HG03354 (cell line): ENCODE results near the gene CCT6A.
"Not testable (repeated sequence)": the region's sequence is repeated elsewhere in the genome, so short reads cannot be mapped to it uniquely, and the experiment has no call there.

Experiments
- ATAC-seq: cut with Tn5 transposase; IDR thresholded peaks from one replicate; pipeline ENCODE4 v1.9.1; 2021; ENCODE audit warnings: mild to moderate bottlenecking; ENCODE audit not compliant: unreplicated experiment, poor library complexity, severe bottlenecking

CCT6A gene, protein sequence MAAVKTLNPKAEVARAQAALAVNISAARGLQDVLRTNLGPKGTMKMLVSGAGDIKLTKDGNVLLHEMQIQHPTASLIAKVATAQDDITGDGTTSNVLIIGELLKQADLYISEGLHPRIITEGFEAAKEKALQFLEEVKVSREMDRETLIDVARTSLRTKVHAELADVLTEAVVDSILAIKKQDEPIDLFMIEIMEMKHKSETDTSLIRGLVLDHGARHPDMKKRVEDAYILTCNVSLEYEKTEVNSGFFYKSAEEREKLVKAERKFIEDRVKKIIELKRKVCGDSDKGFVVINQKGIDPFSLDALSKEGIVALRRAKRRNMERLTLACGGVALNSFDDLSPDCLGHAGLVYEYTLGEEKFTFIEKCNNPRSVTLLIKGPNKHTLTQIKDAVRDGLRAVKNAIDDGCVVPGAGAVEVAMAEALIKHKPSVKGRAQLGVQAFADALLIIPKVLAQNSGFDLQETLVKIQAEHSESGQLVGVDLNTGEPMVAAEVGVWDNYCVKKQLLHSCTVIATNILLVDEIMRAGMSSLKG

DNA sequence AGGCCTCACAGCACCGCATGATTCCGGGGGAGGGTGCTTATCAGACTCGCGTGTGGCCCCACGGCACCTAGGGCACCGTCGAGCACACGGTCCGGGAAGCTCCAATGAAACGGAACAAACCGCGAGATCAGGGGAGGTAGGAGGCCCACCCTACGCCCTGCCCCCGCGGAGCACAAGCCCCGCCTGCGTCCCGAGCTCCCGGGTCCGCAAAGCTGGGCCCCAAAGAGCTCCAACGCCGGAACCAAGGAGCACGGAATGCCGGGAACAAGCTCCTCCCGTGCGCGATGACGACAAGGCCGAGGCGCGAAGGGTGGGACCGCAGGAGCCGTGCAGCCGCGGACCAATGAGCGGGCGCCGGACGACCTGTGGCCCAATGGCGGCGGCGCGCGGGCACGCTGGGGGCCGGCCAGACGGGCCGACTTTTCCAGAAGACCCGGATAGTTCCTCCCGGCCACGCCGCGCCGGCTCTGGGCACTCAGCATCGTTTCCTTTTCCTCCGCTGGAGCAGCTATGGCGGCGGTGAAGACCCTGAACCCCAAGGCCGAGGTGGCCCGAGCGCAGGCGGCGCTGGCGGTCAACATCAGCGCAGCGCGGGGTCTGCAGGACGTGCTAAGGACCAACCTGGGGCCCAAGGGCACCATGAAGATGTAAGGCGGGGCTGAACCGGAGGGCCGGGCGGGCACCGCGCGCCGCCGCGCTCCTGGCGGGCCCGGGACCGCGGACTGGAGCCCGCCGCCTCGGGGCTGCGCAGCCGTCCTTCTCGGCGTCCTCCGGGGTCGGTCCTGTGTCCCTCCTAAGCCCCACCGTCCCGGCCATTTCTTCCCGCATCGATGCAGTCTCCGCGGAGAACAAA is at the start of gene CCT6A, which contains the start of gene PSPH:
TSS of gene CCT6A (plus strand) at position 427 of the 853 bp plus-strand sequence. CDS start at position 511, 84 bp downstream.
TSS of gene PSPH (minus strand) at position 106 of the 853 bp plus-strand sequence. CDS start 30,232 bp downstream, outside the sequence.
- ATAC-seq = peak; percentile 96

DNA sequence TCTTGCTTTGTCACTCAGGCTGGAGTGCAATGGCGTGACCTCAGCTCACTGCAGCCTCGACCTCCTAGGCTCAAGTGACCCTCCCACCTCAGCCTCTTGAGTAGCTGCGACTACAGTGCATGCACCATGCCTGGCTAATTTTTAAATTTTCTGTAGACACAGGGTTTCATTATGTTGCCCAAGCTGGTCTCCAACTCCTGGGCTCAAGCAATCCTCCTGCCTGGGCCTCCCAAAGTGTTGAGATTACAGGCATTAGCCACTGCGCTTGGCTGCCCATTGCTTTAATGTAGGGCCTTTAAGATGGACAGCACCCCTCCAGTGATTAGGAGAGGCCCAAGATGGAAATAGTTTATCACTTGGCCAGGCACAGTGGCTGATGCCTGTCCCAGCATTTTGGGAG is 47.8 kb upstream of the CCT6A start:
- ATAC-seq = no peak

DNA sequence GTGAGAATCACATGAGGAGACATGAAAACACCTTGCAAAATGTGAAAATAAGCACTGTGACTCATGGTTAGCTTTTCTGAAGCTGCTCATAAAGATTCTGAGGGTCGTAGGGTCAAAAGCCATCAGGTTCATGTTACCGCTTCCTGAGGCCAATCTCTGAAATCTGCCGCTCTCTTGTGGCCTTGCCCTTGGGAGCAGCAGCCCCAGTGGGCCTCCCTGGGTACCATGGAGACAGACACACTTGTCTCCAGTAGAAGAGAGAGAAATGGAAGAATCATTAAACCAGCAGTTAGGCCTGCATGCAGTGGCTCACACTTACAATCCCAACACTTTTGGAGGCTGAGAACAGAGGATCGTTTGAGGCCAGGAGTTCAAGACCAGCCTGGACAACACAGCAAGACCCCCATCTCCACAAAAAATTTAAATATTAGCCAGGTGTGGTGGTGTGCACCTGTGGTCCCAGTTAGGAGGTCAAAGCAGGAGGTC is 44.4 kb upstream of the CCT6A start:
- ATAC-seq = no peak

DNA sequence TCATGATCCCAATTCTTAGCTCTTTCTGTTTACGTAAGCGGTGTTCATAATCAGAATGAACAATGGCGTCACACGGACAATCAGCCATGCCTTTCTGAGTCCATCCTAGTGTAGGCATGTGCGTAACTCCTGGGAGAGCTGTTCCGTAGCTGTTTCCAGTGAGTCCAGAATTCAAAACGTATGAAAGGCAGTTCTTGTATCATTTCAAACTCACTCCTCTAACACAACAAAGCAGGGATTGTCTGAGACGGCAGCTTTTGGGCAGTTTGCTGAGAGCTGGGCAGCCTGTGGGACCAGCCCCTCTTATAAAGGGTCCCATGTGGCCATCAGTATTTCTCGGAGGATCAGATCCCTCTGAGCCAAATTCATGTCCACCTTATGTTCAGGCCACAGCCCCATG is 43.7 kb upstream of the CCT6A start:
- ATAC-seq = no peak

DNA sequence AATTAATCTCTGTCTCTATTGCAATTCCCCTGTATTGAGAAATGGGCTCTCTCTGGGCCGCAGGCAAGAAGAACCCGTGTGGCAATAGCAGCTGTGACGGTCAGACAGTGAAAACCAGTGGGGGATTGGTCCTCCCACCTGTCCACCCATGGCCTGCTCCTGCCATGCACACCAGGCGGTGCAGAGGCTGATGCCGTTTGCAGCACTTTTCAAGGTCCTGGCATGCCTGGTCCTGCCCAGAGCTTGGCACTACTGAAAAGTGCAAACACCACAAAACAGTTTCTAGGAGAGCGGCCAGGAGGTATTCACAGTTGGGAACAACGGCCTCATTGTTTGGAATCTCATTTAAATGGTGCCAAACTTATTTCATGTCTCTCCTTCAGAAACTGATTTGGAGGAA is 41.9 kb upstream of the CCT6A start:
- ATAC-seq = no peak

DNA sequence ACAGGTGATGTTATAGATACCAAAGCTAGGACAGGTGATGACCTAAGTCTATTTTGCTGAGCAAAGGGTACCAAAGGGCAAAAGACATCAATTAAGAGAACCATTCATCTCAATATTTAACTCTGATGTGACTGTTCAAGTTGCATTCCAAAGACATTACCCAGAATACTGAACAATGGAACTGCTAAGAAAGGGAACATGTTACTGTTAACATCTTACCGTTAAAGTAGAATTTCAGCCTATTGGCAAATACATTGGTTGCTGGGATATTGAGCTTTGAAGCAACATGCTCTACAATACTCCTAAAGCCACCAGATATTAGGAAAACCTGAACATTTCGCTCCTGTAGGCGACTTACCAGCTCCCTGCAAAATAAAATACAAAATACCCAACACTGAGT is 34.5 kb upstream of the CCT6A start:
- ATAC-seq = not testable (repeated sequence)

DNA sequence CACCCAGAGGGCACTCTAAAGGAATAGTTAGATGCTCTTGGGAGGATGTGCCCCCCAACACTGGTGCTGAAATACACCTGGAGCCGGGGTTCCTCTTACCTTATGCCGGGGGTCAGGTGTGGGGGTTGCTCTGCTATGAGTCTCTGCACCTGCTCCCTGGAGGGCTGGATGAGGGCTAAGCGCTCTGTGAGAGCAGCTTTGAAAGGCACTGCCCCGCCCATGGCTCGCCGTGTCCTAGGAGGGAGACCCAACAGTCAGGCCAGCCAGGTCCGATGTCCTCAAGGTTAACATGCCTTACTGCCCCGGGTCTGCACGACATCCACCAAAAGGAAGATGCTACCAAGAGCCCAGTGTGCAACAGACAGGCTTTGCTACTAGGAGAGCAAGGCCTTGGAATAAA is 32.1 kb upstream of the CCT6A start:
- no peak for ATAC-seq

DNA sequence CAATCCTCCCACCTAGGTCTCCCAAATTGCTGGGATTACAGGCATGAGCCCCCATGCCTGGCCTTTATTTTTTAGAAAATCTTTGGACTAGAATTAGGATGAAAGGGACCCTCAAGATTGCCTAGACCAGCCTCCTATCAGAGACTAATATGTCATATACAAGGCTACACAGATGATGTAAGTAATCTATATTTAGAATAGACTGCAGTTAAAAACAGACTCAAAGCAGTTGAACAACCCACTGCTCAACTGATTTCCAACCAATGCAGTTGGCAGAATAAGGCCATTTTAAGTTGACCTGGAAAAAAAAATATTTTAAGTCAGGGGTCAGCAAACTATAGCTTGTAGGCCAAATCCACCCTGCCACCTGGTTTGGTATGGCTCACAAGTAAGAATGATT is 28.1 kb upstream of the CCT6A start:
- no peak for ATAC-seq

DNA sequence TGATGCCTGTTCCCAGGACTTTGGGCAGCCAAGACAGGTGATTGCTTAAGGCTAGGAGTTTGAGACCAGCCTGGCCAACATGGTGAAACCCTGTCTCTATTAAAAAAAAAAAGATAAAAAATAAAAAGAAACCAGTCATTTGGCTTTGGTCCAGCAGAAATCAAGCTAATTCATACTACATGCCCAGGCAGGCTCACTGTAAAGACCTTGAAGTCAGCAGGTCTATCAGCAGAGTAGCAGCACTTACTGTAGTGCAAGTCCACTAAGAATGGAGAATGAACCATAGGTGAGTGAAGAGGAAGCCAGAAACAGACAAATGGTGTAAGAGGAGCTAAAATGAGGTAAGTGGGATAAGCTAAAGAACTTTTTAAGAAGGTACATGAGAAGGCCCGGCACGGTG is 25.0 kb upstream of the CCT6A start:
- no peak for ATAC-seq

DNA sequence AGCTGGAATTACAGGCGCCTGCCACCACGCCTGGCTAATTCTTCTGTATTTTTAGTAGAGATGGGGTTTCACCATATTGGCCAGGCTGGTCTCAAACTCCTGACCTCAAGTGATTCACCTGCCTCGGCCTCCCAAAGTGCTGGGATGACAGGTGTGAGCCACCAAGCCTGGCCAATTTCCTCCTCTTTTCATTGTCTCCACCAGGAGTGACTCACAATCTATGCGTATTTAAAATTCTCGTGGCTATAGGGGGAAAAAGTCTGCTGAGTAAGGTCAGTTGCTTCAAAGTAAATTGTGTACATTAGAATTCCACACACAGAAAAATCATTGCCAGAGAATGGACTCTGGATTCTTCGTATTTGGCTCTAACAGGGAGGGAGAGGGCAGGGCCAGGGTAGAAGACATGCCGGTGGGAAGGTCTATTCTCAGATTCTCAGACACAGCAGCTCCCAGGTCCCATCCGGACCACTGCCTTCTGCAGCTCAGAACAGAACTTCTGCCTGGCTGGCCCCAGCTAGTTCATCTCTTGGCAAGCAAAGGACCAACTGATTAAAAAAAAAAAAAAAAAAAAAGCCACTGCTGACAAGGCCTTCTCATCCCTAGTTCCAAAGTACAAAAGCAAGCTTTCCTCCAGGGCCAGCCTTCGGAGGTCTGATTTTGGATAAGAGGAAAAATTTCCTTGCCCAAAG is 22.5 kb upstream of the CCT6A start:
- no peak for ATAC-seq

DNA sequence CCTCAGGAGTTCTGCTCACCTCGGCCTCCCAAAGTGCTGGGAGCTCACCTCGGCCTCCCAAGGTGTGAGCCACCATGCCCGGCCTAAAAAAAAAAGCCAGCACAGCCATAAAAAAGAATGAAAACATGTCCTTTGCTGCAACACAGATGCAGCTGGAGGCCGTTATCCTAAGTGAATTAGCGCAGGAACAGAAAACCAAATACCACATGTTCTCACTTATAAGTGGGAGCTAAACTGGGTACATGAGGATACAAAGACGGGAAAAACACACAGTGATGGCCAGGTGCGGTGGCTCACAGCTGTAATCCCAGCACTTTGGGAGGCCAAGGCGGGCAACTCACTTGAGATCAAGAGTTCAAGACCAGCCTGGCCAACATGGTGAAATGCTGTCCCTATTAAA is 21.2 kb upstream of the CCT6A start:
- ATAC-seq = no peak

DNA sequence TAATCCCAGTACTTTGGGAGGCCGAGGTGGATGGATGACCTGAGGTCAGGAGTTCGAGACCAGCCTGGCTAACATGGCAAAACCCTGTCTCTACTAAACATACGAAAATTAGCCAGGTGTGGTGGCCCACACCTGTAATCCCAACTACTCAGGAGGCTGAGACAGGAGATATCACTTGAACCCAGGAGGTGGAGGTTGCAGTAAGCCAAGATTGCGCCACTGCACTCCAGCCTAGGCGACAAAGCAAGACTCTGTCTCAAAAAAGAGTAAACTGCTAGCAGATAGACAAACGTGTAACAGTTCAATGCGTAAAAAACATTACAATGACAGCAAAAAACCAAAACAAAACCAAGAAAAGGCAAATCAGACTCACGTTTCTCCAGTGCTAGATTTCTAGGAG is 20.0 kb upstream of the CCT6A start:
- not testable (repeated sequence) for ATAC-seq

DNA sequence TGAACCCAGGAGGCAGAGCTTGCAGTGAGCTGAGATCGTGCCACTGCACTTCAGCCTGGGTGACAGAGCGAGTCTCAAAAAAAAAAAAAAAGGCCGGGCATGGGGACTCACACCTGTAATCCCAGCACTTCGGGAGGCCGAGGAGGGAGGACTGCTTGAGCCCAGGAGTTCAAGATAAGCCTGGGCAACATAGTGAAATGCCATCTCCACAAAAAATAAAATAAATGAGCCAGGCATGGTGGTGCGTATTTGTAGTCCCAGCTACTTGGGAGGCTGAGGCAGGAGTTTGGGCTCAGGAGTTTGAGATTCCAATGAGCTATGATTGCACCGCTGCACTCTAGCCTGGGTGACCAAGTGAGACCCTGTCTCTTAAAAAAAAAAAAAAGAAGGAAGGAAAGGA is 19.0 kb upstream of the CCT6A start:
- not testable (repeated sequence) for ATAC-seq

DNA sequence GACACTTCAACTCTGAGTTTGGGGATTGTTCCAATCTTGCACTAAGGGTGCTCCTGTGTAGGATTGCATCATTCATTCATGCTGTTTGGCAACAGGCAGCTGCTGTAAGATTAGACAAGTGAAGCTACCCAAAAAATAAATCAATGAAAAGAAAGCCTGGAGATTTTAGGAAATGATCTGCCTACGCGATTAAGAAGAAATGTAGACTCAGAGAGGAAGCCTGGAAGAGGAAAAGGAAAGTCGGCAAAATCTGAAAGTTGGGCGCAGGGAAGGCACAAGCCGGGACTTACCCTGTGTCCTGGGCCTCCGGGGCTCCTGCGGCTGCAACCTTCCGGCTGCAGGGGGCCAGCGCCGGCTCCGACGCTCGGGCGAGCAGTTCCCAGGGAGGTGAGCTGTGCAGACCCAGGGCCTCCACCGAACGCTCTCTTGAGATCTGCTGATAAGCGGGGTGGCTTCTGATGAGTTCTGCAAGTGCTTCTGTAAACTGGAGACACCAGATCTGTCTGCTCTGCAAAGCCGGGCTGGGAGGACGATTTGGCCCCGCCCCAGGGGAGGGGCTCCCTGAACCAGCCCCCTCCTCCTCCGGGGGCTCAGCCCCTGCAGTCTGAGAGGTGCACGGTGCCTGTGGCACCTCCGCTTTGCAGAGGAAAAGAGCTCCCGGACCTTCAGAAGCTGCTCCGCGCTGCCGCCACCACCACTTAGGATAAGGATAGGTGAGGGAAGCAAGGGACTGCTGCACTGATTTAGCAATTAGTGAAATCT is 17.7 kb upstream of the CCT6A start:
- peak; percentile 98 for ATAC-seq

DNA sequence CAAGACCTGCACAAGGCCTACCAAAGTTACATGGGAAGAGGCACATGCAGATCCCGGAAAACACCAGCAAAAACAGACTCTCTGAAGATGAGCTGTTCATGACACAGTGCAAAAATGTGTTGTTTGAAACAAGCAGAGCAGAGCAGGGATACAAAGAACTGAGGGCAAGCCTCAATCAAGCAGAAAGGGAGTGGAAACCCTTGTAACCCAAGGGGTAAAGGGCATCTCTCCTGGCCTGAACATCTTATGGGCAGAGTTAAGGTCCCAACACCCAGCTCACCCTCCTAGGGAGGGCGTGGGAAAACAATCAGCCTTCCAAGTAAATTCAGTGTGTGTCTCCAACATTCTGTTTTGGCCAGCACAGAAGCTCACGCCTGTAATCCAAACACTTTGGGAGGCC is 10.8 kb upstream of the CCT6A start:
- ATAC-seq = no peak

DNA sequence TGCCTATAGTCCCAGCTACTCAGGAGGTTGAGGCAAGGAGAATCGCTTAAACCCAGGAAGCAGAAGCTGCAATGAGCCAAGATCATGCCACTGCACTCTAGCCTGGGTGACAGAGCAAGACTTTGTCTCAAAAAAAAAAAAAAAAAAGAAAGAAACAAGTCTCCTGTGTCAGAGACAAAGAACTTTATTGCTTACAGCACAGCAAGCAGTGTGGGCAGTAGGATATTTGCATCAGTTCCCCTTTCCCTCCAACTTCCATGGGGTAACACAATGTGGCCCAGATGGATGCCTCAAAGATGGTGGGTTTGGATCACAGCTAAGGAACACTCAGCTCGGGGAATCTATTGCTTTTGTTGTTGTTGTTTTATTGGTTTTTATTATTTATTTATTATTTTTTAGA is 5.8 kb upstream of the CCT6A start:
- not testable (repeated sequence) for ATAC-seq

DNA sequence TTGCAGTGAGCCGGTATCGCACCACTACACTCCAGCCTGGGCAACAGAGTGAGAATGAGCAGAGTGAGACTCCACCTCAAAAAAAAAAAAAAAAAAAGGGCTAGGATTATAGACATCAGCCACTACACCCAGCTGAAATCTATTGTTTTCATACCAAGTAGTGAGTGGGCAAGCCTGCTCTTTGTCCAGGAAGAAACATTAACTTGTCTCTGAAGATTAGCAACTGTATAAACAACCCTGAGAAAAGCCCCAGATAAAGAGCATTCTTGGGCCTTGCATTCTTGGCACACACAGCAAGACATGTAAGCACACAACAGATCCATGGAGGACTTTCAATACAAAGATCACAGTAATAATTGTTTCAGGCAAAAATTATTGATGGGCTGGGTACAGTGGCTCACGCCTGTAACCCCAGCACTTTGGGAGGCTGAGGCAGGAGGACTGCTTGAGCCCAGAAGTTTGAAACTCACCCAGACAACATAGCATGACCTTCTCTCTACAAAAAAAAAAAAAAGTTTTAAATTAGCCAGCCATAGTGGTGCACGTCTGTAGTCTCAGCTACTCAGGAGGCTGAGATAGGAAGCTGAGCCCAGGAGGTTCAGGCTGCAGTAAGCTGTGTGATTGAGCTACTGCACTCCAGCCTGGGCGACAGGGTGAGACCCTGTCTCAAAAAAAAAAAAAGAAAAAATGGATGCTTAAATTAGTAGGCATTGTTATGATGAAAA is 4.7 kb upstream of the CCT6A start:
- ATAC-seq = no peak

DNA sequence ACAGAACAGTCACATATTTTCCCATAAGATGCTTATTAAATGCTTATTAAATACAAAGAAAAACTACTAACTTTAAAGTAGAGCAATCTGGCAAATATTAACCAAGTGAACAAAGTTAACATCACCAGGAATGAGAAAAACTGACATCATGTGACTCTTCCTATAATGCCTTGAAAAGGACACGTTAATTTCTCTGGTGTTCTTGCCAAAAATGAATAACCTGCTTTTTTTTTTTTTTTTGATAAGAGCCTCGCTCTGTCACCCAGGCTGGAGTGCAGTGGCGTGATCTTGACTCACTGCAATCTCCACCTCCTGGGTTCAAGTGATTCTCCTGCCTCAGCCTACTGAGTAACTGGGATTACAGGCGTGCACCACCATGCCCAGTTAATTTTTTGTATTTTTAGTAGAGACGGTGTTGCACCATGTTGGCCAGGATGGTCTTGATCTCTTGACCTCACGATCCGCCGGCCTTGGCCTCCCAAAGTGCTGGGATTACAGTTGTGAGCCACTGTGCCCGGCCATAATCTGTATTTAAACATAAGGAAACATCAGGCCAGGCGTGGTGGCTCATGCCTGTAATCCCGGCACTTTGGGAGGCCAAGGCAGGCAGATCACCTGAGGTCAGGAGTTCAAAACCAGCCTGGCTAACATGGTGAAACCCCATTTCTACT is 4.0 kb upstream of the CCT6A start:
- ATAC-seq = not testable (repeated sequence)
